Bronchial epithelial cell (primary cell): ENCODE data around the gene TP53I13. TPM values are rescaled to one million over a fixed set of nuclear protein-coding genes. Genes with fewer than 3 reads are reported as not detected.

ENCODE experiments used
- DNase-seq: peaks from one replicate; pipeline ENCODE4 v3.0.0-alpha.2; 2010; ENCODE audit warnings: low read depth
- FAIRE-seq: peaks from 2 replicates; lab custom pipeline; 2011; peaks lifted over from hg19 to GRCh38; lab: Jason Lieb, UNC
- H3K27me3 ChIP-seq: 2 replicates; pipeline ENCODE4 v1.5.1; 2011; ENCODE audit warnings: low read length; ENCODE audit not compliant: control insufficient read depth, insufficient read depth
- H3K36me3 ChIP-seq: 2 replicates; pipeline ENCODE4 v1.5.1; 2011; ENCODE audit warnings: low read length; ENCODE audit not compliant: control insufficient read depth, insufficient read depth
- H3K4me3 ChIP-seq: 2 replicates; pipeline ENCODE4 v1.5.1; 2011; ENCODE audit warnings: mild to moderate bottlenecking, low read depth, low read length, control low read depth
- CTCF ChIP-seq: IDR thresholded peaks from 2 replicates; pipeline ENCODE4 v1.5.1; 2011; ENCODE audit warnings: mild to moderate bottlenecking, moderate library complexity, low read length, control low read depth, inconsistent platforms; ENCODE audit not compliant: insufficient read depth, severe bottlenecking
- total RNA-seq: library from RNA; depleted of rRNA; stranded (reverse); fragments of >200 nt; gene quantifications from 2 replicates; pipeline ENCODE4 v1.2.1, GENCODE V29; 2014

The TP53I13 gene
- total RNA-seq, 1 donor from 2014 or later = 25.3 TPM

- Histone ChIP-seq H3K4me3 (no peak overlapping the region), H3K27me3 (no peaks in the 10 kb centered on the region), H3K36me3 (no peaks in the 10 kb centered on the region)
- DNase-seq = no peak
- no peak for TF ChIP-seq CTCF
- FAIRE-seq = no peak
Measured at GRCh38 chr17:29595943-29596774, 27.7 kb downstream of the TP53I13 start.

GRCh38 chr17:29596811-29597210 lies 28.3 kb downstream of the TP53I13 start:
- DNase-seq (no peak), FAIRE-seq (no peak)
- no peak for TF ChIP-seq CTCF
- Histone ChIP-seq H3K4me3 (no peak overlapping the region), H3K27me3 (no peaks in the 10 kb centered on the region), H3K36me3 (no peaks in the 10 kb centered on the region)

GRCh38 chr17:29597361-29598172 lies 29.1 kb downstream of the TP53I13 start:
- H3K4me3 ChIP-seq = no peak overlapping the region
- no peaks in the 10 kb centered on the region for H3K36me3 ChIP-seq
- FAIRE-seq (no peak), DNase-seq (no peak)
- no peaks in the 10 kb centered on the region for H3K27me3 ChIP-seq
- TF ChIP-seq CTCF = no peak

- Histone ChIP-seq H3K27me3 (no peaks in the 10 kb centered on the region), H3K36me3 (no peaks in the 10 kb centered on the region), H3K4me3 (no peak overlapping the region)
- FAIRE-seq = no peak
- no peak for TF ChIP-seq CTCF
- no peak for DNase-seq
Measured at GRCh38 chr17:29603109-29603674, 34.7 kb downstream of the TP53I13 start.

GRCh38 chr17:29607557-29608195 lies 39.2 kb downstream of the TP53I13 start:
- Histone ChIP-seq H3K36me3 (peaks cover 2% of the 10 kb centered on the region), H3K4me3 (no peak overlapping the region), H3K27me3 (no peaks in the 10 kb centered on the region)
- DNase-seq (no peak), FAIRE-seq (no peak)
- no peak for TF ChIP-seq CTCF
